GM18951 (cell line): ENCODE measurements around the gene PPP2R1B.

Experiments
- POLR2A ChIP-seq: IDR thresholded peaks from 4 replicates; pipeline ENCODE4 v1.6.1; 2011; ENCODE audit warnings: mild to moderate bottlenecking; ENCODE audit not compliant: insufficient read length, insufficient read depth; ENCODE audit errors: extremely low read depth
- in situ Hi-C: fragments of 300-500 bp; cut with MboI; formaldehyde crosslinking; loops from one replicate; pipeline ENCODE4 v1.12.0; 2022; ENCODE audit warnings: low sequenced_read_pairs, mixed read lengths, inconsistent platforms; ENCODE audit not compliant: unreplicated experiment

Gene PPP2R1B

DNA sequence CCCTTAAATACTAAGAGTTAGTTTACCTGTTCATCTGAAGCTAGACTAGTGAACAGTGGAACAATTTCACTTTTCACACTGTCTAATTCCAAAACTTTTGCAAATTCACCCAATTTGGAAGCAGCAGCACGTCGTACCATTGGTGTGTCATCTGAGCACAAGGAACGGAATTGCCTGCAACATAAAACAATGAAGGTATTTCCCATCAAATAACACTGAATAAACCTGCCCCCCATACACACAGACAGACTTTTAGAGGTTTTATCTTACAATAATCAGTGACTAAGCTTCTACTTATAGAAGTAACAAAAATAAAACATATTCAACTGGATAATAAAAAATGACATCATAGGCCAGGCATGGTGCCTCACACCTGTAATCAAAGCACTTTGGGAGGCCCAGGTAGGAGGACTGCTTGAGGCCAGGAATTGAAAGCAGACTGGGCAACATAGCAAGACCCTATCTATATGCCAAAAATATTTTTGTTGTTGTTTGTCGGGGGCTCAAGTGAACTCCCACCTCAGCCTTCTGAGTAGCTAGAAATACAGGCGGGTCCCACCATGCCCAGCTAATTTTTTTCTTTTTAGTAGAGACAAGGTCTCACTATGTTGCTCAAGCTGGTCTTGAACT lies 6.3 kb downstream of the PPP2R1B start:
- no peak for TF ChIP-seq POLR2A
- in situ Hi-C loops = no loop called here

GRCh38 chr11:111759376-111759775 lies 6.8 kb downstream of the PPP2R1B start:
- in situ Hi-C loops = no loop called here
- TF ChIP-seq POLR2A = no peak

DNA sequence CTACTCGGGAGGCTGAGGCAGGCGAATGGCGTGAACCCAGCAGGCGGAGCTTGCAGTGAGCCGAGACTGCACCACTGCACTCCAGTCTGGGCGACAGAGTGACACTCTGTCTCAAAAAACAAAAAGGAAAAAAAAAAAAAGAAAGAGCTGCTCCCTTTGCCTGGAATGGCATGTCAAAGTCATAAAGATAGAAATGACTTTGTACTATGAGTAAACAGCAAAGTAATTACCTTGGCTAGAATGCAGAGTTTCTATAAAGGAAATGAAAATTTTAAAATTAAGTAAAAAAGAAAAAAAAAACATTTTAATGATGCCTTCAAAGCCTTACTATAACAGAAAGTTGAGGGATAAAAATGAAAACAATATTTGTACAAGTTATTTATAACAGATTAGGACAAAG lies 10.1 kb downstream of the PPP2R1B start:
- in situ Hi-C loops = no loop called here
- TF ChIP-seq POLR2A = no peak

DNA sequence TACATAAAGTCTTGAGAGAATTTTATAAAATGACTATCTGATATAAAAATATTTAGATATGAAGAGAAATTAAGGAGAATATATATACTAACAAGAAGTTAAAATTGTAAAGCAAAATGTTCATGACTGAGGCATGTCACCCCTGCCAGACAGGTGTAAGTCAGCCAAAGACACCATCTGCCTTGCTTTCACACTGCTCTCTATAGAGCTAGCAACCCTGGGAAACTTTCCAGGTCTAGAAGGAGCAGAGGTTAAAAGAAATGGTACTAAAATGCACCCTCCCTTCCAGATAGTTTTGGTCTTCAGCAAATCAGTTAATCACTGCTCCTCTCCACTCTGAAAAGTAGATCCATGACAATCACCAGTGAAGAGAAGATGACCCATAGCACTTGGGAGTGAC lies 16.5 kb downstream of the PPP2R1B start:
- TF ChIP-seq POLR2A = no peak
- in situ Hi-C loops = no loop called here

GRCh38 chr11:111748035-111748804 lies 18.0 kb downstream of the PPP2R1B start:
- in situ Hi-C loops = no loop called here
- no peak for TF ChIP-seq POLR2A

- TF ChIP-seq POLR2A = no peak
- in situ Hi-C loops = no loop called here
Observed at GRCh38 chr11:111745719-111746504, 20.3 kb downstream of the PPP2R1B start.

GRCh38 chr11:111743700-111744099 lies 22.5 kb downstream of the PPP2R1B start:
- no peak for TF ChIP-seq POLR2A
- in situ Hi-C loops = no loop called here

DNA sequence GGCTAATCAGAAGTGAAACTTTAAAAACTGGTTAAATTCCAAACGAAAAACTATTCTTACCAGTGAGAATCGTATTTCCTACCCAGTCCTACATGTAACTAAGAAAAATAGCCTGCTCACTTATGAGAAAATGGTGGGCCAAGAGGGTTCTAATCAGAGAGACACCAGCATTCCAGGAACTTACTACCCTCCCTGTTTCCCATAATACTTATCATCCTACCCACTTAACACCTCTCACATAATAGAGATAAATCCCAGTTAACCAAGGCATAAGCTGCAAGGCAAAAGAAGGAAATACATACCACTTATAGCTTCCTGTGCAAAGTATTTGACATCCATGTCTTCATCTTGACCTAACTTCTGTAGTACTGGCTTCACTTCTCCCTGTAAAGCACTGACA lies 24.4 kb downstream of the PPP2R1B start:
- TF ChIP-seq POLR2A = no peak
- in situ Hi-C loops = no loop called here

DNA sequence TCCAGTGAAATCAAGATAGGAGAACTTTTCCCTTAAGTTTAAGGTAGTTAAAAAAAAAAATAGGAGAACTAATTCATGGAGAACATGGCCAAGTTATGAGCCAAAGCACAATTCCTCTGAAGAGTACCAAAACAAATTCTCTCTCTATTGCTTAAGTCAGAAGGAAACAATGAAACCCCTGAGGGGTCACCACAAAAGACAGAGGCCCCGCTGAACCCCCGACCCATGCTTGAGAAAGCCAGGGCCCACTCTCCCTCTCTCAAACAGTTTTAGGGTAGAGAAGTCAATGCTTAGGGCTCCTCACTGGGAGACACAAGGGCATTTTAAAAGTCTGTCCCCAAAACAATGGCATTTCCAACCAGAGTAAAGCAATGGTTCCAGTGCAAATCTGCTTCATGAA lies 26.9 kb downstream of the PPP2R1B start:
- in situ Hi-C loops = no loop called here

DNA sequence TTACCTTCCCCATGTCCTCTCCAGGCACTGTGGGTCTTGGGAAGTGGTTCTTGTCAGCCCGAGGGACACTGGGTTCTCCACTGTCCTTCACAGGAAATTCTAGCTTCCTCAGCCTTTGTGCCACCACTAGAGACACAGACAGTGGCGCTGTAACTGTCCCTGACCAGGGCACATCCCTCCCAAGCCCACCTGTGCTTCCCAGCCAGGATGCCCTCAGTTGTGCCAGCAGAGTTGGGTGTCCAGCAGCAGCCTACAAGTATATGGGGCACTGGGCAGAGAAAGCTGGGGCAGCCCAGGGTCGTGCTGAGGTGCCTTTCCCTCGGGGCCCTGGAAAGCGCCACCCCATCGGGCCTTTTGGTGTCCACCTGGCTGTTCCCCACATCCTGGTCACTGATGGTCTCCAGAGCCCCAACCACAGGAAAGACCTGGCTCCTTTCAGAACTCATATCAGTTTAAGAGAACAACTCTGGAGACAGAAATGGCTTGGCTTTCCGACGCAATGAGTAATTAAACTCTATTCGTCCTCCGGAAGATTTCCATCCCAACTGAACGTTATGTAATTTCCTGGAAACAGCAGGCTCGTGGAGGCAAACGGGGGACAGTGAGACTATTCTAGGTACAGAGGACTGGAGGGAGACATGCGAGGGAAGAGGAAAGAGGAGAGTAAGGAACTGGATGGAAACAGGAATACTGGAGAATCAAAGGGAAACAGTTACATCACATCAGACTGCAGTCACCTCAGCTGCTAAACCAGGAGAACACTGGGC lies 28.6 kb downstream of the PPP2R1B start:
- TF ChIP-seq POLR2A = no peak
- in situ Hi-C loops = no loop called here

More for the DNA sequence above, 26.9 kb downstream of the PPP2R1B start:
- TF ChIP-seq POLR2A = no peak

DNA sequence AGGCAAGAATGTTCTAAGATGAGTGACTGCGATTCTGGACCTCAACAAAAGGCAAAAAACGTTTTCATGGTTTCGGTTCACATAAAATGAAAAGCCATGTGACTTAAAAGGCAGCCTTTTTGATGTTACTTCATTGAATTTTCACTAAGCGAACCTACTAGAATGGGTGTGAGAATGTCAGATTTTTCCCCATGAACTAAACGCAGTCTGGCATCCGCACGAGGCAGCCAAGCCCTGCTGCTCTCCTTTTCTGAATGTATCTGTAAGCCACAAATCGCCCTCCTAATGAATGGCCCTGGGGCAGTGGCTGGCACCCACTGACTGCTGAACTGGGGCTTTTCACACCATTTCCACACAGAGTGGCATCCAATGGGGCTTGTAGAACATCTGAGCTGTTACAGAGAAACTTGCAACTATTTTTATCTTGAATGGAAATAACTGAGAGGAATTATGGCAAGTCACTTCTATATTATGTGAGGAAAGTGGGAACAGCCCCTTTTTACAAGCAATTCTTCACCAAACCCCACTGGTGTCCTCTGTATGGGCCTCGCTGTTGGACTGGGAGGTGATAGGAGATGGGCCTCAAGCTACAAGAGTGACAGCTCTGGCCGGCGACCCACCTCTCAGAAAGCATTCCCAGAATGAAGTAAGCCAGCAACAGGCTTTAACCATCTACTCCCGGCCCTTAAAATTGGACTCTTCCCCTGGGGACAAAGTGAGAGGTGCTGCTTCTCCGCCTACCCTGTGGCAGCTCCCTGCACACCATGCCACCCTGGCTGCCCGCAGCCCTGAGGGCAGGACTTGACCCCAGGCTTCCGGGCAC lies 29.4 kb downstream of the PPP2R1B start:
- TF ChIP-seq POLR2A = no peak
- in situ Hi-C loops = no loop called here

- in situ Hi-C loops = no loop called here
- TF ChIP-seq POLR2A = no peak
Observed at GRCh38 chr11:111736181-111736590, 30.0 kb downstream of the PPP2R1B start.

DNA sequence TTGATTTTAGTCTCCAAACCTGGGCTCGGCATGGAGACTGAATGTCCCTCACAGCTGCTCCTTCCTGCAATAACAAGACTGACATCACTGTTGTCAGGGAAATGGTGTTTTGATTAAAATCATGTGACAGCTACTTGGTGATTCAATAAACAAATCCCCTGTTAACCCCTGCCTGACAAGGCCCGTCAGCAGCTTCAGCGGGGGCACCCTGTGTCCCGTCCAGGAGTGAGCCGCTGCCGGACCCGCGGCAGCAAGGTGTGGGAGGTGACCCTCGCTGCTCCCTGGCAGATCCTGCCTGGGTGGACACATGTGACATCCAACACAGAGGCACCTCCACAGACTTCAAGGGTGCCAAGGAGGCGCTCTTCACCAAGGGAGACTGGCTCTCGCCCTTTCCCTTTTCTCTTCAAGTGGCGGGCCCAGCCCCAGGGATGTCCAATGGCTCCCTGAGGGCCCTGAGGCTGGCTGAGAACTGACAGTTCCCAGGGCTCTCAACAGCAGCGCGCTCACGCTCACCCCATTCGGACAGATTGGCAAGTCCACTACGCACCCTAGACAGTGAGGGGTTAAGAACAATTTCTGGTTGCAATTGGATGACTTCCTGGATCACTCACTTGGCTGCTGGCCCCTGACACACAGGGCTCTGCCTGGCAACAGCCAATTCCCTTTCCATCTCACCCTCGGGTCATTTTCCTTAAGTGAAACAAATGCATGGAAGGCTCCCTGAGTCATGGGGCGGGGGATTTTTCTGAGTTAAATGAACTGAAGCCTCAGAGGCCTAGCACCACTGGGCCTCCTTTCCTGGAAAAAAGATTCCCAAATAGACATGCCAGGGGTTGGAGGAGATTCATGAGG lies 30.7 kb downstream of the PPP2R1B start:
- in situ Hi-C loops = no loop called here
- TF ChIP-seq POLR2A = no peak
